Measurements from ENCODE around the gene CACNG3. TPM values are rescaled to one million over a fixed set of nuclear protein-coding genes. Genes with fewer than 3 reads are reported as not detected.

Gene CACNG3
- total and polyA plus RNA-seq, 2 donors (not counting 1 experiment from before 2014, with no cell fraction given): not detected

GRCh38 chr16:24286741-24287405 lies 30.7 kb downstream of the CACNG3 start:
- peaks cover 30% of the 10 kb centered on the region for H3K27me3 Mint-ChIP-seq
- Histone ChIP-seq H3K4me1 (ENCODE audit: control insufficient read depth in 2 of 2, insufficient read depth in 2 of 2, low read length in 2 of 2) (no peaks in the 10 kb centered on the region), H3K9ac (ENCODE audit: low read length) (no peak overlapping the region), H3K36me3 (replicated peaks in 1 of 2; ENCODE audit: control extremely low read depth in 1 of 2, control insufficient read depth in 1 of 2, extremely low read depth in 1 of 2, insufficient read depth in 2 of 2, low read length in 1 of 2) (no peaks in the 10 kb centered on the region), H3K4me2 (replicated peaks; ENCODE audit: low read depth, low read length, poor library complexity, severe bottlenecking) (no peak overlapping the region), H3K9me3 (ENCODE audit: control extremely low read depth in 1 of 3, control insufficient read depth in 2 of 3, insufficient read depth in 1 of 3, low read length in 2 of 3) (no peaks in the 10 kb centered on the region), H3K4me3 (ENCODE audit: control extremely low read depth in 1 of 5, extremely low read depth in 1 of 5, insufficient read depth in 1 of 5, low read depth in 2 of 5, low read length in 4 of 5) (no peak overlapping the region), H3K79me2 (ENCODE audit: control insufficient read depth, insufficient read depth, low read length) (no peaks in the 10 kb centered on the region), H3K27ac (ENCODE audit: low read length in 2 of 2) (no peak overlapping the region), H2AFZ (ENCODE audit: insufficient read depth, low read depth, low read length, poor library complexity, severe bottlenecking) (no peak overlapping the region), H3K27me3 (replicated peaks in 1 of 4; ENCODE audit: control extremely low read depth in 1 of 4, control insufficient read depth in 3 of 4, insufficient read depth in 4 of 4, low read length in 3 of 4) (peaks cover 0 to 17% (median 2%) of the 10 kb centered on the region in 4 experiments), H4K20me1 (ENCODE audit: control insufficient read depth, insufficient read depth, low read length, poor library complexity, severe bottlenecking) (no peaks in the 10 kb centered on the region)
- H3K9me3 Mint-ChIP-seq (ENCODE audit: insufficient read depth): no peaks in the 10 kb centered on the region
- ChIA-PET POLR2A (no interaction called here), CTCF (no interaction called here)
- DNase-seq (no peak), ATAC-seq (ENCODE audit: low read depth) (no peak)
- TF ChIP-seq EZH2 (IDR thresholded peaks at IDR 0.05; ENCODE audit: borderline replicate concordance, insufficient read depth, low read depth, low read length, poor library complexity, severe bottlenecking): no peak
- TF ChIP-seq CTCF (IDR thresholded peaks at IDR 0.05): no peak
- no peak overlapping the region for H3K27ac Mint-ChIP-seq
- no peaks in the 10 kb centered on the region for H3K4me1 Mint-ChIP-seq
- H3K4me3 Mint-ChIP-seq: no peak overlapping the region
- WGBS (ENCODE audit: insufficient coverage): 77% methylated on average over 6 of the region's 9 CpGs
- intact Hi-C loops (cut with micrococcal nuclease): no loop called here

- ChIA-PET CTCF (no interaction called here), POLR2A (no interaction called here)
- intact Hi-C loops (cut with micrococcal nuclease): no loop called here
- Histone ChIP-seq H3K4me2 (replicated peaks; ENCODE audit: low read depth, low read length, poor library complexity, severe bottlenecking) (no peak overlapping the region), H3K36me3 (replicated peaks in 1 of 2; ENCODE audit: control extremely low read depth in 1 of 2, control insufficient read depth in 1 of 2, extremely low read depth in 1 of 2, insufficient read depth in 2 of 2, low read length in 1 of 2) (no peaks in the 10 kb centered on the region), H3K4me1 (ENCODE audit: control insufficient read depth in 2 of 2, insufficient read depth in 2 of 2, low read length in 2 of 2) (no peaks in the 10 kb centered on the region), H3K27ac (ENCODE audit: low read length in 2 of 2) (no peak overlapping the region), H3K79me2 (ENCODE audit: control insufficient read depth, insufficient read depth, low read length) (no peaks in the 10 kb centered on the region), H3K27me3 (replicated peaks in 1 of 4; ENCODE audit: control extremely low read depth in 1 of 4, control insufficient read depth in 3 of 4, insufficient read depth in 4 of 4, low read length in 3 of 4) (peaks cover 0 to 17% (median 3%) of the 10 kb centered on the region in 4 experiments), H3K9ac (ENCODE audit: low read length) (no peak overlapping the region), H3K4me3 (ENCODE audit: control extremely low read depth in 1 of 5, extremely low read depth in 1 of 5, insufficient read depth in 1 of 5, low read depth in 2 of 5, low read length in 4 of 5) (no peak overlapping the region), H3K9me3 (ENCODE audit: control extremely low read depth in 1 of 3, control insufficient read depth in 2 of 3, insufficient read depth in 1 of 3, low read length in 2 of 3) (no peaks in the 10 kb centered on the region), H4K20me1 (ENCODE audit: control insufficient read depth, insufficient read depth, low read length, poor library complexity, severe bottlenecking) (no peaks in the 10 kb centered on the region), H2AFZ (ENCODE audit: insufficient read depth, low read depth, low read length, poor library complexity, severe bottlenecking) (no peak overlapping the region)
- H3K4me3 Mint-ChIP-seq: no peak overlapping the region
- H3K27ac Mint-ChIP-seq: no peak overlapping the region
- H3K9me3 Mint-ChIP-seq (ENCODE audit: insufficient read depth): no peaks in the 10 kb centered on the region
- H3K27me3 Mint-ChIP-seq: peaks cover 34% of the 10 kb centered on the region
- no peaks in the 10 kb centered on the region for H3K4me1 Mint-ChIP-seq
- no CpG with 5 or more reads among the region's 2 CpGs for WGBS (ENCODE audit: insufficient coverage)
- ATAC-seq (ENCODE audit: low read depth): no peak
- DNase-seq: no peak
- TF ChIP-seq CTCF (IDR thresholded peaks at IDR 0.05) (no peak), EZH2 (IDR thresholded peaks at IDR 0.05; ENCODE audit: borderline replicate concordance, insufficient read depth, low read depth, low read length, poor library complexity, severe bottlenecking) (no peak)
Measured at GRCh38 chr16:24288516-24288915, 32.4 kb downstream of the CACNG3 start.
